SU-DHL-6 (cell line): ENCODE measurements around the gene CTNNBL1.

Experiments
- H2AFZ ChIP-seq: fragments of 200-600 bp; sonication (generic); 2 replicates; pipeline ENCODE4 v1.6.1; 2014; ENCODE audit warnings: low read depth, mild to moderate bottlenecking, moderate library complexity, mixed read lengths, antibody characterized with exemption, low read length; ENCODE audit not compliant: severe bottlenecking
- H3F3A ChIP-seq: fragments of 200-600 bp; shearing (Covaris generic); 2 replicates; pipeline ENCODE4 v1.6.0; 2016; ENCODE audit warnings: antibody characterized with exemption, mild to moderate bottlenecking; ENCODE audit not compliant: insufficient read depth
- H3K27ac ChIP-seq: fragments of 200-600 bp; sonication (generic); 2 replicates; pipeline ENCODE4 v1.5.1; 2016; ENCODE audit warnings: low read depth, mild to moderate bottlenecking, low read length, moderate library complexity, mixed read lengths
- H3K27me3 ChIP-seq: fragments of 200-600 bp; sonication (generic), shearing (Covaris generic); 2 replicates; pipeline ENCODE4 v1.6.0; 2014; ENCODE audit warnings: mild to moderate bottlenecking, low read length
- H3K36me3 ChIP-seq: fragments of 200-600 bp; sonication (generic); 2 replicates; pipeline ENCODE4 v1.6.1; 2014; ENCODE audit warnings: mild to moderate bottlenecking, low read length, mixed read lengths
- H3K4me2 ChIP-seq: fragments of 300-600, 200-600 bp; shearing (Covaris generic), sonication (generic); 2 replicates; pipeline ENCODE4 v1.6.0; 2014; ENCODE audit warnings: low read length, low read depth, mild to moderate bottlenecking; ENCODE audit not compliant: poor library complexity, severe bottlenecking
- H3K4me3 ChIP-seq: fragments of 200-600 bp; sonication (generic); 2 replicates; pipeline ENCODE4 v1.5.1; 2014; ENCODE audit warnings: antibody characterized with exemption, low read length, mild to moderate bottlenecking, mixed read lengths; ENCODE audit not compliant: insufficient read depth, poor library complexity, severe bottlenecking
- H3K79me2 ChIP-seq: fragments of 200-600 bp; sonication (generic); 2 replicates; pipeline ENCODE4 v1.6.1; 2014; ENCODE audit warnings: mild to moderate bottlenecking, low read length, moderate library complexity; ENCODE audit not compliant: insufficient read depth
- H3K9ac ChIP-seq: fragments of 200-600 bp; sonication (generic); 2 replicates; pipeline ENCODE4 v1.7.0; 2014; ENCODE audit warnings: mild to moderate bottlenecking, low read length
- H3K9me2 ChIP-seq: fragments of 200-600 bp; sonication (generic); replicated peaks from 2 replicates; pipeline ENCODE4 v1.6.1; 2014; ENCODE audit warnings: low read length; ENCODE audit not compliant: insufficient read depth
- H3K9me3 ChIP-seq: fragments of 200-600 bp; sonication (generic); 2 replicates; pipeline ENCODE4 v1.6.1; 2014; ENCODE audit warnings: low read length, mixed read lengths; ENCODE audit not compliant: insufficient read depth
- H4K20me1 ChIP-seq: fragments of 200-600 bp; sonication (generic); 2 replicates; pipeline ENCODE4 v1.6.1; 2014; ENCODE audit warnings: low read depth, mild to moderate bottlenecking, antibody characterized with exemption, low read length, moderate library complexity, mixed read lengths
- CTCF ChIP-seq: fragments of 200-600 bp; sonication (generic); IDR thresholded peaks from one replicate; pipeline ENCODE4 v1.5.1; 2017; ENCODE audit warnings: antibody characterized with exemption, mild to moderate bottlenecking, low read length, moderate library complexity; ENCODE audit not compliant: insufficient read depth, poor library complexity, severe bottlenecking
- EZH2phosphoT487 ChIP-seq: fragments of 200-600 bp; sonication (generic), shearing (Covaris generic); conservative IDR thresholded peaks from 2 replicates; pipeline ENCODE4 v1.6.1; 2018; ENCODE audit warnings: mild to moderate bottlenecking, antibody characterized with exemption, low read length, moderate library complexity, mixed read lengths

CTNNBL1 gene

GRCh38 chr20:37672143-37672542, 21.7 kb upstream of the CTNNBL1 start:
- no peak overlapping the region for H3K4me2 ChIP-seq
- no peaks in the 10 kb centered on the region for H3K36me3 ChIP-seq
- H3K9me3 ChIP-seq = no peaks in the 10 kb centered on the region
- no peak overlapping the region for H3K27ac ChIP-seq
- no peak overlapping the region for H2AFZ ChIP-seq
- H3K9ac ChIP-seq = no peak overlapping the region
- no peaks in the 10 kb centered on the region for H3K9me2 ChIP-seq
- no peak for TF ChIP-seq CTCF
- no peak for TF ChIP-seq EZH2phosphoT487
- no peak overlapping the region for H3K4me3 ChIP-seq
- no peaks in the 10 kb centered on the region for H4K20me1 ChIP-seq
- H3F3A ChIP-seq = no peaks in the 10 kb centered on the region
- H3K27me3 ChIP-seq = no peaks in the 10 kb centered on the region
- no peaks in the 10 kb centered on the region for H3K79me2 ChIP-seq

GRCh38 chr20:37673444-37673843, 20.4 kb upstream of the CTNNBL1 start:
- H3K9me3 ChIP-seq = no peaks in the 10 kb centered on the region
- no peaks in the 10 kb centered on the region for H3K79me2 ChIP-seq
- no peak overlapping the region for H2AFZ ChIP-seq
- H3K9me2 ChIP-seq = no peaks in the 10 kb centered on the region
- H3K27ac ChIP-seq = no peak overlapping the region
- no peak overlapping the region for H3K4me2 ChIP-seq
- H3K27me3 ChIP-seq = no peaks in the 10 kb centered on the region
- no peaks in the 10 kb centered on the region for H3F3A ChIP-seq
- no peak overlapping the region for H3K4me3 ChIP-seq
- H4K20me1 ChIP-seq = no peaks in the 10 kb centered on the region
- H3K9ac ChIP-seq = no peak overlapping the region
- TF ChIP-seq EZH2phosphoT487 (no peak), CTCF (no peak)
- no peaks in the 10 kb centered on the region for H3K36me3 ChIP-seq

- Histone ChIP-seq H3K79me2 (no peaks in the 10 kb centered on the region), H3K27ac (no peak overlapping the region), H3K4me2 (no peak overlapping the region), H3K27me3 (no peaks in the 10 kb centered on the region), H4K20me1 (no peaks in the 10 kb centered on the region), H3K36me3 (no peaks in the 10 kb centered on the region), H2AFZ (no peak overlapping the region), H3K9me3 (no peaks in the 10 kb centered on the region), H3K9me2 (no peaks in the 10 kb centered on the region), H3F3A (no peaks in the 10 kb centered on the region), H3K9ac (no peak overlapping the region), H3K4me3 (no peak overlapping the region)
- TF ChIP-seq CTCF (no peak), EZH2phosphoT487 (no peak)
Measured at GRCh38 chr20:37676440-37676839, 17.4 kb upstream of the CTNNBL1 start.
